DMS153 (cell line): ENCODE results near the gene HIGD1C.
"Not testable (repeated sequence)": the region's sequence is repeated elsewhere in the genome, so short reads cannot be mapped to it uniquely, and the experiment has no call there.

Experiments
- DNase-seq: peaks from one replicate; lab custom pipeline; 2025; lab: John Stamatoyannopoulos, UW

HIGD1C gene

GRCh38 chr12:50934371-50934851 is 17.9 kb upstream of the HIGD1C start:
- no peak for DNase-seq

- DNase-seq, result no peak
Measured at GRCh38 chr12:50934981-50935807, 17.1 kb upstream of the HIGD1C start.

GRCh38 chr12:50936821-50937530 is 15.4 kb upstream of the HIGD1C start:
- no peak for DNase-seq

DNA sequence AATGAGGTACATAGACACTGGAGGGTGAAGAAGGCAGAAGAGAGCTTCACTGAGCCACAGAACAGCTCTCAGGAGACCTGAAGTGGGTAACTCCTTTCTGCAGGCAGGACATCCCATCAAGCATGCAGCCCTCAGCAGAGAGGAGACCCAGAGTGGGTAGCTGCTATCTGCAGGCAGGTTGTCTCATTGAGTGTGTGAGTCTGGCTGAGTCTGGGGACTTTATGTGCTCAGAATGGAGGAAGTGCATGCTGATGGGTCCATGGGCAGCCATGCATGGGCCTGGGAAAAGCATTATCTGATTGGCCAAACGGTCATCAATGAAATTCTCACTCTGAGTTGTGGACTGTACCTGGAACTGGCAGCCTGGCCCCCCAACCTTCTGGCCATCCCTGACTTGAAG is 14.7 kb upstream of the HIGD1C start:
- no peak for DNase-seq

- no peak for DNase-seq
Measured at GRCh38 chr12:50947933-50948626, 4.3 kb upstream of the HIGD1C start.

- no peak for DNase-seq
Measured at GRCh38 chr12:50948798-50949197, 3.5 kb upstream of the HIGD1C start.

DNA sequence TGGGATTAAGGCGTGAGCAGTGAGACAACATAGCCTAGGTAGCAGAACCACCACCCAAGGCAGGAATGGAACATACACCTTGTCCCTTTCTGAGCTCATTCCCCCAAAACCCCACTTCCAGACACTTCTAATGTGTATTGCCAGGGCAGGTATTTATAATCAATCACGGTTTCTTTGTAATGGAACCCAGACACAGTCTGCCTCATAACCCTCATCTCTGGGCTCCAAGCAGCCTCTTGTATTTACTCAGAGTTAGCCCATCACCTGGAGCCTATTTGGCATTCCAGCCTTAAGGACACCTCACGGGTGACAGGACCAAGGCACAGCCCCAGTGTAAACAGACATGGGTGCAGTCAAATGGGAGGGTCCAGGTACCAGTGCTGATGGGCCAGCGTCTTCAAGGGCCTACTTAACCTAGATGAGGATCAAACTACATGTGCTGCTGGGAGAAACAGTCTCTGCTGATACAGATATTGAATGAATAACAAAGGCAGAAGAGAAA is 2.5 kb upstream of the HIGD1C start:
- DNase-seq, result no peak

- no peak for DNase-seq
Measured at GRCh38 chr12:50951112-50951511, 1.2 kb upstream of the HIGD1C start.

DNA sequence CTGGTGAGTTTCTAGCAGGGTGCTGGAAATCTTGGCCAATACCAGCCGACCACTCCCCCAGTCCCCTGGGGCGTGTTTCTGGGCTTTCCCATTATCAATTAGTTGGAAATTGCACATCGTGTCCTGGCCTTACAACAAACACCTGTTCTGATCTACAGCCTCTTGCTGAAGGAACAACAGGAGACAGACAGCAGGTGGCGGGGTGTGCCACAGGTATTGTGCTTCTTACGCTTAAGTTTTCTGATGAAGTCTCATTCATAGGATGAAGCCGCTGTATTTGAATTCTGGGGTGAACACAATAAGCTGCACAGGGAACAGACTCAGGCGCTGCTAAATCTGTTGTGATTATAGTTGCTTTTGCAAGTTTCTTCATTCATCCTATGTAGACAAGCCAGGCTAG is 703 bp downstream of the HIGD1C start:
- DNase-seq, result no peak

- not testable (repeated sequence) for DNase-seq
Measured at GRCh38 chr12:50954789-50955188, 2.4 kb downstream of the HIGD1C start.

GRCh38 chr12:50955288-50955687 is 2.9 kb downstream of the HIGD1C start:
- no peak for DNase-seq

- no peak for DNase-seq
Measured at GRCh38 chr12:50955697-50956096, 3.4 kb downstream of the HIGD1C start.

DNA sequence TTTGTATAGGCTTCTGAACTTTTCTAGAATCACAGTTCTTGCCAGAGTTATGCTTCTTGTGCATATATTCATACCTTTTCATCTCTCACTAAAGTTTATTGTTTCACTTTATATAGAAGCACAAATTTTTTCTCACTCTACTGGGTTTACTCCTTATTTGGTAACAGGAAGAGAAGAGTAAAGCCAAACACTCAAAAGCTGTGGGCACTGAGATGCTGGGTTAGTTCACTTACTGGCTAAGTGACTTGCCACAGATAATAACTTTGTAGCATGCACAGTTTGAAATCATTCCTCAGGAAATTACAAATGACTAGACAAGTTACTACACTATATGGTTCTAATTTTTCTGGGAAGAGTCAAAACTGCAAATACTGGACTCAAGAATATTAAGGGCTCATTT is 7.8 kb downstream of the HIGD1C start:
- no peak for DNase-seq

DNA sequence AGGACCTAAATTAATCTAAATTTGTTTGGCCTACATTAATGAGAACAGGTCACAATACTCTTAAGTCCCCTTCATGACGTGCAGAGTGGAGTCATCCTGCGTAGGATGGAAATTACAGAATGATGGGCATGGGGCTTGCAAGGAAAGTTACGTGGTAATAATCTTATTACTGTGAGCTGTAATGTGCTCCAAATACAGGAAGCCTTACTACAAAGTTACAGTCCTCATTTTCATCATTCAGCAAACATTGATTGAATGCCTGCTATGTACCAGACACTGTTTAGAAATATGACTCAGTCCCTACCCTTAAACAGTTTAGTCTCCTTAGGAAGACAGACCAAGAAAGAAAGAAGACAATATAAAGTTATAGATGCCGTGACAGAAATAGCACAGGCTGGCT is 9.4 kb downstream of the HIGD1C start:
- DNase-seq, result no peak

- DNase-seq, result no peak
Measured at GRCh38 chr12:50964432-50964831, 12.1 kb downstream of the HIGD1C start.

- no peak for DNase-seq
Measured at GRCh38 chr12:50971946-50972345, 19.6 kb downstream of the HIGD1C start.

- no peak for DNase-seq
Measured at GRCh38 chr12:50979369-50980052, 27.2 kb downstream of the HIGD1C start.

DNA sequence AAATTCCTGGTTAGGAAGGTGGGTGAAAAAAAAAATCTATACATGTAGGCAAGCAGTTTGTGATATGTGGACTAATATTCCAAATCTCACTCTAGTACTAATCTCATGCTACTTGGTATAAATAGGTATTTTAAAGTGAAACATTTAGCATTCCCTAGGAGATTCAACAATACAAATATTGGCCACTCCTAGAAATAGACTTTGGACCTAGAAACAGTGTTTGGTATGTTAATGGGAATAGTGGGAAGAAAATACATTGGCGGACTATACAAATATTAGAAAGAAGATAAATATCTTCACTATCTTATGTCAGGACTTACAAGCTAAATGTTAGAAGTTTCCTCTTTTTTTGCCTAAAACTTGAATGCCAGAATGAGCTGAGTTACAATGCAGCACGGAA is 28.2 kb downstream of the HIGD1C start:
- no peak for DNase-seq

DNA sequence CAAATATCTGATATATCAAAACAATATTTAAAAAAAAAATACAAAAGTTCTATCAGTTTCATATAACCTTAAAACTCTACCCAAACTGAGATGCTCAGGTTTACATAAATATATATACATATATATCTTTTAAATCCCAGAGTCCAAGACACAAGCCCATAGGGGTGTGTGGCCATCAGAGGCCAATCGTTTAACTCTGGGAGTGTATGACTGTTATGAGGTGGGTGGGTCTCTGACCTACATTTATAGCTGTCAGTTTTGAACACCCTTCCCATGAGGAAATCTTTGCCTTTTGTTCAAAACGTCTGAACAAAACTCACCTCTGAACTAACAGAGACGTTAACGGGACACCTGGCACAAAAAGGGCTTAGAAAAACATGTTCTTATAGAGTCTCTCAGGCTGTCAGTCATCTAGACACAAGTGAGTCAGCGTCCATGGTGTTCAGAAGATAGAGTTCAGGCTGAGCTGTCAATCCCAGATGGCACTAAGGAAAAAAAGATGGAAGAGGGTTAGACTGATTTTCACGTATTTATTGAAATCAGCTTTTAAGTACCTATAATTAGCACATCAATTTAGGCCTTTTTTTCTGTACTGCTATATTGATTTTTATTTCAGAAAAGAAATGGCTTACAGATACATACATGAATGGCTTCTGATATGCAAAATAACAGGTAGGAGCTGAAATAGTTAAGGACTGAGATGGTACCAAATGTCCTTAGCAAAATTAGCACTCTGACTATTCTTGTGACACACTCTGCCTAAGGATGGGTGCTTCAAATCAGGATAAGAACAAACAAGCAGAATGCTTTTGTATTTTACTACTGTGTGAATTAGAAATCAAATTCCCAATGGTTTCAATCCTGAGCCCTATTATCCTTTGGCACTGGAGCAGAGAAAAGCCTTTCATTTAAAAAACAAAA is 29.2 kb downstream of the HIGD1C start:
- no peak for DNase-seq

- no peak for DNase-seq
Measured at GRCh38 chr12:50984586-50985298, 32.4 kb downstream of the HIGD1C start.
